Liver (tissue), 9 donors: ENCODE measurements around the gene TMEM259. TPM values are rescaled to one million over a fixed set of nuclear protein-coding genes. Genes with fewer than 3 reads are reported as not detected.

Source experiments
- DNase-seq: peaks from one replicate; pipeline ENCODE4 v3.0.0-alpha.2; 2017; ENCODE audit warnings: low spot score
- H3K27ac ChIP-seq, 2 donors: one replicate each; pipeline ENCODE4 v1.7.0; 2013; ENCODE audit warnings: inconsistent platforms in 2 of 2, low read length in 2 of 2, control low read depth in 1 of 2, low read depth in 1 of 2, mild to moderate bottlenecking in 1 of 2
- H3K27me3 ChIP-seq, 4 donors: one replicate each; pipeline versions ENCODE4 v1.6.1 to v1.7.0; 2013; ENCODE audit warnings: low read length in 3 of 4, inconsistent platforms in 1 of 4, mild to moderate bottlenecking in 1 of 4, moderate library complexity in 1 of 4; ENCODE audit not compliant: control insufficient read depth in 4 of 4, insufficient read depth in 4 of 4
- H3K36me3 ChIP-seq, 4 donors: one replicate each; pipeline versions ENCODE4 v1.6.1 to v1.7.0; 2013; ENCODE audit warnings: low read length in 3 of 4, mild to moderate bottlenecking in 3 of 4, low read depth in 1 of 4, moderate library complexity in 1 of 4; ENCODE audit not compliant: control insufficient read depth in 4 of 4, insufficient read depth in 3 of 4
- H3K4me1 ChIP-seq, 4 donors: one replicate each; pipeline versions ENCODE4 v1.6.1 to v1.7.0; 2013; ENCODE audit warnings: low read length in 3 of 4, mild to moderate bottlenecking in 3 of 4, moderate library complexity in 1 of 4; ENCODE audit not compliant: control insufficient read depth in 4 of 4, insufficient read depth in 4 of 4
- H3K4me3 ChIP-seq, 3 donors: one replicate each; pipeline versions ENCODE4 v1.6.1 to v1.7.0; 2013; ENCODE audit warnings: low read length in 3 of 3, control low read depth in 1 of 3, low read depth in 1 of 3, mild to moderate bottlenecking in 1 of 3
- H3K9ac ChIP-seq, 2 donors: one replicate each; pipeline ENCODE4 v1.7.0; 2013; ENCODE audit warnings: low read length in 2 of 2, mild to moderate bottlenecking in 2 of 2, moderate library complexity in 2 of 2, control low read depth in 1 of 2, low read depth in 1 of 2
- H3K9me3 ChIP-seq, 4 donors: one replicate each; pipeline versions ENCODE4 v1.6.1 to v1.7.0; 2013; ENCODE audit warnings: low read length in 3 of 4; ENCODE audit not compliant: control insufficient read depth in 4 of 4
- CTCF ChIP-seq: fragments of 150-350 bp; IDR thresholded peaks from 2 replicates; pipeline ENCODE4 v1.5.1; 2017; ENCODE audit warnings: improper control_type of control experiment, low read depth, low read length; ENCODE audit not compliant: missing input control
- EGR1 ChIP-seq, 2 donors: IDR thresholded peaks; 2 replicates each; pipeline ENCODE4 v1.6.1; 2016 to 2018; ENCODE audit warnings: antibody characterized with exemption in 2 of 2, low read depth in 2 of 2
- FOXA1 ChIP-seq: IDR thresholded peaks from 2 replicates; pipeline ENCODE4 v1.6.1; 2016; ENCODE audit warnings: antibody characterized with exemption
- FOXA2 ChIP-seq: IDR thresholded peaks from 2 replicates; pipeline ENCODE4 v1.6.1; 2016; ENCODE audit warnings: antibody characterized with exemption
- GABPA ChIP-seq, 2 donors: IDR thresholded peaks in 1 of 2; conservative IDR thresholded peaks in 1 of 2; 2 replicates each; pipeline ENCODE4 v1.6.1; 2016; ENCODE audit warnings: antibody characterized with exemption in 2 of 2, mild to moderate bottlenecking in 1 of 2, moderate library complexity in 1 of 2
- HNF4A ChIP-seq, 2 donors: conservative IDR thresholded peaks; 2 replicates each; pipeline ENCODE4 v1.6.1; 2016; ENCODE audit warnings: antibody characterized with exemption in 2 of 2, mild to moderate bottlenecking in 2 of 2
- HNF4G ChIP-seq: IDR thresholded peaks from 2 replicates; pipeline ENCODE4 v1.6.1; 2016; ENCODE audit warnings: antibody characterized with exemption
- JUND ChIP-seq, 2 donors: IDR thresholded peaks; 2 replicates each; pipeline ENCODE4 v1.6.1; 2016; ENCODE audit warnings: antibody characterized with exemption in 2 of 2
- NR2F2 ChIP-seq: IDR thresholded peaks from 2 replicates; pipeline ENCODE4 v1.6.1; 2016; ENCODE audit warnings: antibody characterized with exemption
- RAD21 ChIP-seq, 2 donors: IDR thresholded peaks; 2 replicates each; pipeline ENCODE4 v1.6.1; 2016; ENCODE audit warnings: antibody characterized with exemption in 2 of 2, mild to moderate bottlenecking in 2 of 2
- RXRA ChIP-seq, 2 donors: IDR thresholded peaks; 2 replicates each; pipeline ENCODE4 v1.6.1; 2017 to 2018; ENCODE audit warnings: antibody characterized with exemption in 2 of 2, mild to moderate bottlenecking in 1 of 2
- SP1 ChIP-seq: IDR thresholded peaks from 2 replicates; pipeline ENCODE4 v1.6.1; 2018; ENCODE audit warnings: antibody characterized with exemption, mild to moderate bottlenecking
- TAF1 ChIP-seq: conservative IDR thresholded peaks from 2 replicates; pipeline ENCODE4 v1.6.1; 2016; ENCODE audit warnings: antibody characterized with exemption, mild to moderate bottlenecking
- YY1 ChIP-seq: IDR thresholded peaks from 2 replicates; pipeline ENCODE4 v1.6.1; 2016; ENCODE audit warnings: antibody characterized with exemption, mild to moderate bottlenecking
- ZBTB33 ChIP-seq: IDR thresholded peaks from 2 replicates; pipeline ENCODE4 v1.6.1; 2016; ENCODE audit warnings: antibody characterized with exemption
- WGBS: extraction: QIAGEN DNeasy Blood & Tissue Kit; methylation state at CpG from one replicate; pipeline ENCODE4 v1.1.7; 2013; 5-methylcytosine and 5-hydroxymethylcytosine counted together
- polyA plus RNA-seq, 2 donors: library from polyadenylated mRNA; stranded (reverse) in 1 of 2; unstranded in 1 of 2; fragments of 200-250 nt in 1 of 2; fragments of >200 nt in 1 of 2; fragmentation: Nextera tagmentation in 1 of 2; extraction: Ambion mirVana in 1 of 2; gene quantifications; one replicate each; pipeline versions ENCODE4 v1.2.1 to v1.2.3, GENCODE V29; 2013 to 2015
- total RNA-seq, 2 donors: library from RNA; depleted of rRNA; stranded (reverse); fragments of >200 nt; gene quantifications; one replicate each; pipeline ENCODE4 v1.2.3, GENCODE V29; 2014
- TF ChIP-seq, protein P1 (sequence below): IDR thresholded peaks from 2 replicates; pipeline ENCODE4 v1.6.1; 2016; ENCODE audit warnings: antibody characterized with exemption, mild to moderate bottlenecking
- TF ChIP-seq, protein P2 (sequence below): IDR thresholded peaks from 2 replicates; pipeline ENCODE4 v1.6.1; 2016; ENCODE audit warnings: antibody characterized with exemption
- TF ChIP-seq, protein P3 (sequence below): IDR thresholded peaks from 2 replicates; pipeline ENCODE4 v1.6.1; 2016; ENCODE audit warnings: antibody characterized with exemption
- donor health status: healthy.
- donor health status: healthy.
- donor health status: healthy.
- donor health status: healthy.
- donor health status: healthy.

Gene TMEM259
- total and polyA plus RNA-seq, 4 donors, result 29.7 to 99.3 (median 57.3) TPM

- H3K4me3 ChIP-seq, result no peak overlapping the region
- no peak overlapping the region for H3K27ac ChIP-seq
- TF ChIP-seq, protein P1, sequence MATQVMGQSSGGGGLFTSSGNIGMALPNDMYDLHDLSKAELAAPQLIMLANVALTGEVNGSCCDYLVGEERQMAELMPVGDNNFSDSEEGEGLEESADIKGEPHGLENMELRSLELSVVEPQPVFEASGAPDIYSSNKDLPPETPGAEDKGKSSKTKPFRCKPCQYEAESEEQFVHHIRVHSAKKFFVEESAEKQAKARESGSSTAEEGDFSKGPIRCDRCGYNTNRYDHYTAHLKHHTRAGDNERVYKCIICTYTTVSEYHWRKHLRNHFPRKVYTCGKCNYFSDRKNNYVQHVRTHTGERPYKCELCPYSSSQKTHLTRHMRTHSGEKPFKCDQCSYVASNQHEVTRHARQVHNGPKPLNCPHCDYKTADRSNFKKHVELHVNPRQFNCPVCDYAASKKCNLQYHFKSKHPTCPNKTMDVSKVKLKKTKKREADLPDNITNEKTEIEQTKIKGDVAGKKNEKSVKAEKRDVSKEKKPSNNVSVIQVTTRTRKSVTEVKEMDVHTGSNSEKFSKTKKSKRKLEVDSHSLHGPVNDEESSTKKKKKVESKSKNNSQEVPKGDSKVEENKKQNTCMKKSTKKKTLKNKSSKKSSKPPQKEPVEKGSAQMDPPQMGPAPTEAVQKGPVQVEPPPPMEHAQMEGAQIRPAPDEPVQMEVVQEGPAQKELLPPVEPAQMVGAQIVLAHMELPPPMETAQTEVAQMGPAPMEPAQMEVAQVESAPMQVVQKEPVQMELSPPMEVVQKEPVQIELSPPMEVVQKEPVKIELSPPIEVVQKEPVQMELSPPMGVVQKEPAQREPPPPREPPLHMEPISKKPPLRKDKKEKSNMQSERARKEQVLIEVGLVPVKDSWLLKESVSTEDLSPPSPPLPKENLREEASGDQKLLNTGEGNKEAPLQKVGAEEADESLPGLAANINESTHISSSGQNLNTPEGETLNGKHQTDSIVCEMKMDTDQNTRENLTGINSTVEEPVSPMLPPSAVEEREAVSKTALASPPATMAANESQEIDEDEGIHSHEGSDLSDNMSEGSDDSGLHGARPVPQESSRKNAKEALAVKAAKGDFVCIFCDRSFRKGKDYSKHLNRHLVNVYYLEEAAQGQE, result no peak
- TF ChIP-seq GABPA (IDR thresholded peaks at IDR 0.05 in 1 of 2, conservative IDR thresholded peaks at IDR 0.05 in 1 of 2), result no peak
- no peak for TF ChIP-seq ZBTB33
- no peak for TF ChIP-seq SP1
- no peak for TF ChIP-seq FOXA1
- TF ChIP-seq, protein P2, sequence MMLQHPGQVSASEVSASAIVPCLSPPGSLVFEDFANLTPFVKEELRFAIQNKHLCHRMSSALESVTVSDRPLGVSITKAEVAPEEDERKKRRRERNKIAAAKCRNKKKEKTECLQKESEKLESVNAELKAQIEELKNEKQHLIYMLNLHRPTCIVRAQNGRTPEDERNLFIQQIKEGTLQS, result no peak
- TF ChIP-seq, protein P3, sequence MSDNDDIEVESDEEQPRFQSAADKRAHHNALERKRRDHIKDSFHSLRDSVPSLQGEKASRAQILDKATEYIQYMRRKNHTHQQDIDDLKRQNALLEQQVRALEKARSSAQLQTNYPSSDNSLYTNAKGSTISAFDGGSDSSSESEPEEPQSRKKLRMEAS, result no peak
- no peak for TF ChIP-seq YY1
- no peak for TF ChIP-seq FOXA2
- no peak for TF ChIP-seq NR2F2
- TF ChIP-seq HNF4G, result no peak
- no peak for TF ChIP-seq CTCF
- TF ChIP-seq HNF4A (conservative IDR thresholded peaks at IDR 0.05), result no peak
- no peak for TF ChIP-seq JUND (IDR thresholded peaks at IDR 0.05)
- TF ChIP-seq EGR1 (IDR thresholded peaks at IDR 0.05; ENCODE audit: low read depth in 2 of 2), result no peak
- no peak for TF ChIP-seq RAD21 (IDR thresholded peaks at IDR 0.05)
- no peak for TF ChIP-seq TAF1
- no peak for TF ChIP-seq RXRA (IDR thresholded peaks at IDR 0.05)
- no peaks in the 10 kb centered on the region for H3K27me3 ChIP-seq
- no peaks in the 10 kb centered on the region for H3K4me1 ChIP-seq
- no peak overlapping the region for H3K9ac ChIP-seq
- no peak for DNase-seq
- WGBS, result 94% methylated on average over 29 of the region's 29 CpGs
- H3K36me3 ChIP-seq, result peaks cover 2 to 40% (median 16%) of the 10 kb centered on the region in 4 donors
- no peaks in the 10 kb centered on the region for H3K9me3 ChIP-seq
Observed at GRCh38 chr19:1009981-1010538, 10.9 kb downstream of the TMEM259 start.
